ENCODE results near the gene ICAM2.

GRCh38 chr17:63960430-63960829 lies 60.0 kb downstream of the ICAM2 start:
- TF ChIP-seq EZH2 (optimal IDR thresholded peaks at IDR 0.05; ENCODE audit: low read depth, low read length) = no peak
- no peak for TF ChIP-seq CTCF (IDR thresholded peaks at IDR 0.05; ENCODE audit: low read length)
- TF ChIP-seq EZH2phosphoT487 (IDR thresholded peaks at IDR 0.05; ENCODE audit: low read length) = no peak
